Sciatic nerve (tissue), 2 donors: ENCODE measurements around the gene MIEN1. TPM values are rescaled to one million over a fixed set of nuclear protein-coding genes. Genes with fewer than 3 reads are reported as not detected.
"Not testable (repeated sequence)": the region's sequence is repeated elsewhere in the genome, so short reads cannot be mapped to it uniquely, and the experiment has no call there.

Experiments used
- ATAC-seq: fragments of 200-7000 bp; cut with Tn5 transposase; one replicate; pipeline ENCODE4 v1.9.1; 2020; ENCODE audit warnings: mild to moderate bottlenecking, moderate library complexity
- DNase-seq: peaks from one replicate; pipeline ENCODE4 v3.0.0-alpha.2; 2020; ENCODE audit warnings: low spot score
- intact Hi-C: fragments of 100-400 bp; cut with DNase I; formaldehyde crosslinking; loops from one replicate; pipeline ENCODE4 v1.14.2; 2022
- total RNA-seq: library from RNA; stranded (reverse); fragmentation: NEBNext Ultra II Directional; extraction: Animal tissue kit (Norgen Biotek cat#: 25700); gene quantifications from one replicate; pipeline ENCODE4 v1.2.1, GENCODE V29; 2021
- donor health status: DM: no; HTN: no; CAD: no.
- donor health status: DM: no; HTN: no; CAD: no.

MIEN1 gene
- total RNA-seq, 1 donor from 2014 or later, result 18.5 TPM

DNA sequence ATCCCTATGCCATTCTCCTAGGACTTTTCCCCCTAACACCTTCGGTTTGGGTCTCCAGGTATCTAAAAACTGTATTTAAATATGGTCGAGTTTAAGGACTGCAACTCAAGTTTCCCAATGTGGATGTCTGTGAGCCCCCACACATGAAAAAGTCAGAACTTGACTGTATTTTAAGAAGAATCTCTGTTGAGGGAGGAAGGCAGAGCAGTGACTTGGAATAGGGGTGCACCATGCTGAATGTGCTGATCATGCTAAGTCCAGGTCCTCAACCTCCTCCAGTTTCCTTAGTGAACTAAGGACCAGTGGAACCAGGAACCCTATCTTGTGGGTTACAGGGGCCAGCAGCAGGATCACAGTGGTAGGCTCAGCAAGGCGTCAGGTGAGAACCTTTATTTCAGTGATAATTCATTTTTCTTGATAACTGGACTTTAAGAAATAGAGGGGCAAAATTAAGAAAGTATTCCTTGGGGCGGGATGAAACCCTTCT is 26.9 kb upstream of the MIEN1 start:
- intact Hi-C loops, result no loop called here
- DNase-seq, result no peak
- ATAC-seq, result no peak

GRCh38 chr17:39756380-39757079 is 26.2 kb upstream of the MIEN1 start:
- intact Hi-C loops, result no loop called here
- ATAC-seq, result no peak
- DNase-seq, result no peak

- DNase-seq (no peak), ATAC-seq (no peak)
- intact Hi-C loops, result no loop called here
Measured at GRCh38 chr17:39755554-39756379, 25.4 kb upstream of the MIEN1 start.

GRCh38 chr17:39754958-39755553 is 24.7 kb upstream of the MIEN1 start:
- intact Hi-C loops, result loop anchor here (5.0 kb wide), 1 partner anchor 133 kb away; no protein-coding TSS in a partner anchor
- peak; percentile 32 for ATAC-seq
- DNase-seq, result no peak

- intact Hi-C loops, result loop anchor here (5.0 kb wide), 1 partner anchor 132 kb away; no protein-coding TSS in a partner anchor
Measured at GRCh38 chr17:39754161-39754957, 24.0 kb upstream of the MIEN1 start.

GRCh38 chr17:39753514-39754160 is 23.3 kb upstream of the MIEN1 start:
- DNase-seq (no peak), ATAC-seq (peak; percentile 46)
- intact Hi-C loops, result loop anchor here (5.0 kb wide), 1 partner anchor 131 kb away; no protein-coding TSS in a partner anchor

More at GRCh38 chr17:39754161-39754957, 24.0 kb upstream of the MIEN1 start:
- peak; percentile 96 for ATAC-seq
- peak; percentile 94 for DNase-seq

GRCh38 chr17:39752241-39752881 is 22.0 kb upstream of the MIEN1 start:
- ATAC-seq, result no peak
- no peak for DNase-seq
- intact Hi-C loops, result loop anchor here (5.0 kb wide), 1 partner anchor 130 kb away; no protein-coding TSS in a partner anchor

DNA sequence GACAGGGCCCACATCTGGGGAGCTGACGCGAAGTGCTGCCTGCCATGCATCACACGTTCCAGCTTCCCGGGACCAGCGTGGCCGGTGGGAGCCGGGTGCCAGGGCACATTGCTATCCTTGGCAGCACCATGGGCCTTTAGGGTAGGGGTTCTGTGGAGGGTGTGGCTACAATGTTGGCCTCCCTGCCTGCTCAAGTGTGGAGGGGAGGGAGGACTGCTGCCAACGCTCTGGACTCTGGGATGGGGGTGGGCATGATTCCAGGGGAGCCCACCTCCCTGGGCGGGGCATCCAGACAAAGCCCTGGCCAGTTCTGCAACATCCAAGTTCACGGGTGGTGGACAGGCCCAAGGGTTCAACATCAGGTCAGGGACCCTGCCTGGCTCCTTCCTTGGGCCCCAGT is 21.3 kb upstream of the MIEN1 start:
- DNase-seq, result no peak

DNA sequence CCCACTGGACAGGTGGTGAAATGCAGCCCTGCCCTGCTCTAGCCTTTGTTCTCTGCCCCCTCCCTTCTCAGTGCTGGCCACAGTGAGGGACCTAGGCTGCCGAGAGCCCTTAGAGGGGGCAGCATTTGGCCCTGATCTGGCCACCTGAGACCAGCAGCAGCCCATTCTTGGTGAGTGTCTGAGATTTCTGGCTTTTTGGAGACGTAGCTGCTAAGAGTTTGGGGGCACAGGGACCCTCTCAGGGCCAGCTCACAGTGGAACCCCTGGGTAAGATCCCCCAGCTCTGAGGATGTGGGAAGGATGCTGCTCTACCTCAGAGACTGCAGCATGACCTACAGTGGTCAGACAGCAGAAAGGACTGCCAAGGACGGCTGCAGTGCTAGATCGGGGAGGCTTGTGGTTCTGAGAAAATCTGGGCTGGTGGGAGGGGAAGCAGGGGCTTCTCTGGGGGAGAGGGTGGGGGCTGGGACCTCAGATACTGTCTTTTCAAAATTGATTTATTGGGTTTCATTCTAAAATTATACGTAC is 20.7 kb upstream of the MIEN1 start:
- ATAC-seq, result no peak
- DNase-seq, result no peak
- intact Hi-C loops, result loop anchor here (5.0 kb wide), 1 partner anchor 129 kb away; no protein-coding TSS in a partner anchor

More for the DNA sequence above, 21.3 kb upstream of the MIEN1 start:
- ATAC-seq, result no peak
- intact Hi-C loops, result loop anchor here (5.0 kb wide), 1 partner anchor 129 kb away; no protein-coding TSS in a partner anchor

- intact Hi-C loops, result loop anchor here (5.0 kb wide), 1 partner anchor 128 kb away; no protein-coding TSS in a partner anchor
- ATAC-seq (no peak), DNase-seq (no peak)
Measured at GRCh38 chr17:39750131-39751015, 20.0 kb upstream of the MIEN1 start.

DNA sequence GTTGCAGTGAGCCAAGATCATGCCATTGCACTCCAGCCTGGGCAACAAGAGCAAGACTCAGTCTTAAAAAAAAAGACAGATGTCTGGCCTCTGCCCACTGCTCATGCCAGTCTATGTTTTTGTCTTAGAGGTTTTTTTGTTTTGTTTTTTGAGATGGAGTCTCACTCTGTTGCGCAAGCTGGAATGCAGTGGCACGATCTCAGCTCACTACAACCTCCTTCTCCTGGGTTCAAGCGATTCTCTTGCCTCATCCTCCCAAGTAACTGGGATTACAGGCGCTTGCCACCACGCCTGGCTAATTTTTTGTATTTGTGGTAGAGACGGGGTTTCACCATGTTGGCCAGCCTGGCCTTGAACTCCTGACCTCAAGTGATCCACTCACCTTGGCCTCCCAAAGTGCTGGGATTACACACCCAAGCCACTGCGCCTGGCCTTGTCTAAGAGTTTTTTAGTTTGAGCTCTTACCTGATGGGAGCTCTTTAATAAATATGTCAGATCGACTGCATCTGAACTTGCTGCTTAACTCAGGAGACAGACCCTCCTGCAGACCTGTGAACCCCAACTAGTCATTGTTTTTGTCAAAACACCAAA is 18.2 kb upstream of the MIEN1 start:
- ATAC-seq, intact Hi-C loops, DNase-seq: not testable (repeated sequence)

GRCh38 chr17:39747745-39748144 is 17.4 kb upstream of the MIEN1 start:
- intact Hi-C loops, result no loop called here
- DNase-seq, result no peak
- ATAC-seq, result no peak

GRCh38 chr17:39746145-39746461 is 15.8 kb upstream of the MIEN1 start:
- DNase-seq (no peak), ATAC-seq (no peak)
- intact Hi-C loops, result no loop called here

DNA sequence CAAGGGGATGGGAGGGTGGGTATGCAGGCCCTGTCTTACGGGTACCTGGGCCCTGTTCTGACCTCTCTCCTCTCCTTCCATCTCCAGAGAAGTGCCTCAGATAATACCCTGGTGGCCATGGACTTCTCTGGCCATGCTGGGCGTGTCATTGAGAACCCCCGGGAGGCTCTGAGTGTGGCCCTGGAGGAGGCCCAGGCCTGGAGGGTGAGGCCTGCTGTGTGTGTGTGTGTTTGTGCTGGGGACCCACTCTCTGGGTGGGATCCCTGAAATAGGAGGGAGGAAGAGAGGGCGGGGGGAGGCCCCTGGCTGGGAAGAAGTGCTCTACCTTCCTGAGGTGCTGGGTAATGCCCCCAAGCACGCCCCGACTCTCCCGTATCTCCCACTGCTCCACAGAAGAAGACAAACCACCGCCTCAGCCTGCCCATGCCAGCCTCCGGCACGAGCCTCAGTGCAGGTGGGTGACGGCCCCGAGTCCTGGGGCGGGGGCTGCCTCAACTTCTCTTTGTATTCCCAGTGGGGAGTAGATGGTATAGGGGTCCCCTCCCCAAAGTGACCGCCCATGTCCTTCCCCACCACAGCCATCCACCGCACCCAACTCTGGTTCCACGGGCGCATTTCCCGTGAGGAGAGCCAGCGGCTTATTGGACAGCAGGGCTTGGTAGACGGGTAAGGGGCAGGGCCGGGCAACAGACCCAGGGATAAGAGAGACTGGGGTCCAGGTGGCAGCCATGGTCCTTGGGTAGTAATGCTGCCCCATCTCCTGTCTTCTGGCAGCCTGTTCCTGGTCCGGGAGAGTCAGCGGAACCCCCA is 15.2 kb upstream of the MIEN1 start:
- intact Hi-C loops, result no loop called here
- DNase-seq, result peak; percentile 53
- ATAC-seq, result no peak

- intact Hi-C loops, result no loop called here
- DNase-seq (no peak), ATAC-seq (no peak)
Measured at GRCh38 chr17:39744836-39745215, 14.5 kb upstream of the MIEN1 start.
